ENCODE results near the gene TRAF3.
"Not testable (repeated sequence)": the region's sequence is repeated elsewhere in the genome, so short reads cannot be mapped to it uniquely, and the experiment has no call there.

Gene TRAF3

GRCh38 chr14:102883089-102883541, 105.9 kb downstream of the TRAF3 start:
- in situ Hi-C loops (cut with HindIII; ENCODE audit: low sequenced_read_pairs): no loop called here

- in situ Hi-C loops (cut with HindIII; ENCODE audit: low sequenced_read_pairs): no loop called here
These were observed 106.3 kb downstream of the TRAF3 start for GRCh38 chr14:102883554-102883953.

- in situ Hi-C loops (cut with HindIII; ENCODE audit: low sequenced_read_pairs): no loop called here
These were observed 108.6 kb downstream of the TRAF3 start for GRCh38 chr14:102885737-102886447.

- in situ Hi-C loops (cut with HindIII; ENCODE audit: low sequenced_read_pairs): no loop called here
These were observed 111.5 kb downstream of the TRAF3 start for GRCh38 chr14:102888748-102889147.

GRCh38 chr14:102889615-102890014, 112.4 kb downstream of the TRAF3 start:
- in situ Hi-C loops (cut with HindIII; ENCODE audit: low sequenced_read_pairs): no loop called here

GRCh38 chr14:102891111-102891510, 113.9 kb downstream of the TRAF3 start:
- in situ Hi-C loops (cut with HindIII; ENCODE audit: low sequenced_read_pairs): no loop called here

GRCh38 chr14:102891556-102891955, 114.3 kb downstream of the TRAF3 start:
- in situ Hi-C loops (cut with HindIII; ENCODE audit: low sequenced_read_pairs): no loop called here

- in situ Hi-C loops (cut with HindIII; ENCODE audit: low sequenced_read_pairs): no loop called here
These were observed 115.4 kb downstream of the TRAF3 start for GRCh38 chr14:102892651-102893050.

GRCh38 chr14:102893452-102893851, 116.2 kb downstream of the TRAF3 start:
- in situ Hi-C loops (cut with HindIII; ENCODE audit: low sequenced_read_pairs): no loop called here

- in situ Hi-C loops (cut with HindIII; ENCODE audit: low sequenced_read_pairs): not testable (repeated sequence)
These were observed 119.5 kb downstream of the TRAF3 start for GRCh38 chr14:102896735-102897134.

- in situ Hi-C loops (cut with HindIII; ENCODE audit: low sequenced_read_pairs): no loop called here
These were observed 120.2 kb downstream of the TRAF3 start for GRCh38 chr14:102897299-102898027.

GRCh38 chr14:102898298-102898697, 121.0 kb downstream of the TRAF3 start:
- in situ Hi-C loops (cut with HindIII; ENCODE audit: low sequenced_read_pairs): no loop called here

GRCh38 chr14:102898776-102899515, 121.7 kb downstream of the TRAF3 start:
- in situ Hi-C loops (cut with HindIII; ENCODE audit: low sequenced_read_pairs): no loop called here

GRCh38 chr14:102899516-102899900, 122.3 kb downstream of the TRAF3 start:
- in situ Hi-C loops (cut with HindIII; ENCODE audit: low sequenced_read_pairs): no loop called here

- in situ Hi-C loops (cut with HindIII; ENCODE audit: low sequenced_read_pairs): no loop called here
These were observed 123.7 kb downstream of the TRAF3 start for GRCh38 chr14:102900631-102901571.

GRCh38 chr14:102901633-102902032, 124.4 kb downstream of the TRAF3 start:
- in situ Hi-C loops (cut with HindIII; ENCODE audit: low sequenced_read_pairs): no loop called here

- in situ Hi-C loops (cut with HindIII; ENCODE audit: low sequenced_read_pairs): no loop called here
These were observed 124.8 kb downstream of the TRAF3 start for GRCh38 chr14:102902086-102902485.

GRCh38 chr14:102902523-102903247, 125.4 kb downstream of the TRAF3 start:
- in situ Hi-C loops (cut with HindIII; ENCODE audit: low sequenced_read_pairs): no loop called here

- in situ Hi-C loops (cut with HindIII; ENCODE audit: low sequenced_read_pairs): no loop called here
These were observed 126.1 kb downstream of the TRAF3 start for GRCh38 chr14:102903248-102903888.

Data from endothelial cell of hepatic sinusoid (primary cell).